Adrenal gland (tissue), 12 donors: Measurements from ENCODE around the gene PAPOLA. TPM values are rescaled to one million over a fixed set of nuclear protein-coding genes. Genes with fewer than 3 reads are reported as not detected.

Experiments used
- DNase-seq, 7 donors: peaks; one replicate each; pipeline ENCODE4 v3.0.0-alpha.2; 2019 to 2020
- H3K27ac ChIP-seq, 5 donors: fragments of 200-600 bp; sonication (generic) in 4 of 5; 1 replicate in 3 of 5; 2 replicates in 2 of 5; pipeline versions ENCODE4 v1.5.1 to v1.8.0; 2016 to 2020; ENCODE audit warnings: mild to moderate bottlenecking in 1 of 5
- H3K27me3 ChIP-seq: fragments of 200-600 bp; 2 replicates; pipeline ENCODE4 v1.8.0; 2021
- H3K36me3 ChIP-seq, 2 donors: fragments of 200-600 bp; replicated peaks in 1 of 2; 1 replicate in 1 of 2; 2 replicates in 1 of 2; pipeline versions ENCODE4 v1.5.1 to v1.8.0; 2018 to 2022
- H3K4me1 ChIP-seq, 2 donors: fragments of 200-600 bp; replicated peaks in 1 of 2; 1 replicate in 1 of 2; 2 replicates in 1 of 2; pipeline versions ENCODE4 v1.5.1 to v1.8.0; 2018 to 2021
- H3K4me3 ChIP-seq, 4 donors: fragments of 200-600 bp; sonication (generic) in 3 of 4; one replicate each; pipeline ENCODE4 v1.5.1; 2016 to 2018
- H3K9me3 ChIP-seq, 3 donors: fragments of 200-600 bp; sonication (generic) in 1 of 3; replicated peaks in 1 of 3; 1 replicate in 2 of 3; 2 replicates in 1 of 3; pipeline versions ENCODE4 v1.5.1 to v1.8.0; 2016 to 2021
- CTCF ChIP-seq, 6 experiments: fragments of 450-650 bp in 4 of 6; fragments of 200-600 bp in 2 of 6; sonication (generic) in 1 of 6; IDR thresholded peaks; 1 replicate in 5 of 6; 2 replicates in 1 of 6; pipeline versions ENCODE4 v1.5.1 to v1.8.0; 2016 to 2021; ENCODE audit warnings: antibody characterized with exemption in 6 of 6, mild to moderate bottlenecking in 2 of 6, moderate library complexity in 1 of 6
- POLR2A ChIP-seq, 2 donors: fragments of 450-650 bp; IDR thresholded peaks; one replicate each; pipeline ENCODE4 v1.6.1; 2017; ENCODE audit warnings: antibody characterized with exemption in 2 of 2, mild to moderate bottlenecking in 2 of 2, moderate library complexity in 1 of 2
- WGBS, 4 donors: extraction: QIAGEN DNeasy Blood & Tissue Kit in 2 of 4; methylation state at CpG; one replicate each; pipeline versions ENCODE4 v1.1.5 to v1.1.7; 2013 to 2017; 5-methylcytosine and 5-hydroxymethylcytosine counted together
- intact Hi-C, 2 donors: fragments of 100-400 bp; cut with DNase I; formaldehyde crosslinking; loops; one replicate each; pipeline versions ENCODE4 v1.14.1 to v1.15.0; 2022 to 2023
- polyA plus RNA-seq, 3 donors: library from polyadenylated mRNA; stranded (reverse); fragments of 200-250 nt in 2 of 3; fragments of 350-450 nt in 1 of 3; fragmentation: Illumina TruSeq in 1 of 3; extraction: RNeasy Lipid Tissue Mini Kit (QIAGEN cat#74804) in 1 of 3; gene quantifications; one replicate each; pipeline ENCODE4 v1.2.3, GENCODE V29; 2013 to 2014
- total RNA-seq, 9 donors: library from RNA; depleted of rRNA in 4 of 9; stranded (reverse); fragments of >200 nt in 4 of 9; fragments of 120-200 nt in 1 of 9; fragmentation: NEBNext Ultra II Directional in 1 of 9; extraction: Animal tissue kit (Norgen Biotek cat#: 25700) in 1 of 9; gene quantifications; one replicate each; pipeline versions ENCODE4 v1.1.0 to v1.2.4, GENCODE V29; 2013 to 2023
- donor health status: healthy with polysubstance abuse.
- donor health status: Bipolar disorder and iron deficiency.
- donor health status: DM: yes; HTN: yes; CAD: no.
- donor health status: DM: no; HTN: no; CAD: no.
- donor health status: DM: no; HTN: no; CAD: no.
- donor health status: DM: yes; HTN: yes; CAD: no.

PAPOLA gene
- total and polyA plus RNA-seq, 12 donors: 63.3 to 205 (median 156) TPM

GRCh38 chr14:96568621-96569020 lies 66.4 kb downstream of the PAPOLA start:
- no peak overlapping the region for H3K27ac ChIP-seq
- no peaks in the 10 kb centered on the region for H3K9me3 ChIP-seq
- no peaks in the 10 kb centered on the region for H3K27me3 ChIP-seq
- no peak for TF ChIP-seq CTCF (IDR thresholded peaks at IDR 0.05)
- no peak for TF ChIP-seq POLR2A (IDR thresholded peaks at IDR 0.05)
- H3K36me3 ChIP-seq: peaks cover 0 to 26% of the 10 kb centered on the region in 2 donors
- no peaks in the 10 kb centered on the region for H3K4me1 ChIP-seq
- DNase-seq: no peak
- H3K4me3 ChIP-seq: no peak overlapping the region
- intact Hi-C loops: loop anchor here in 1 of 2 donors (5.0 kb wide), 1 partner anchor 174 kb away; no protein-coding TSS in a partner anchor

- H3K4me1 ChIP-seq: peaks cover 10 to 16% of the 10 kb centered on the region in 2 donors
- no peak overlapping the region for H3K4me3 ChIP-seq
- H3K27ac ChIP-seq: no peak overlapping the region
- peaks cover 0 to 10% of the 10 kb centered on the region in 2 donors for H3K36me3 ChIP-seq
- no peak for TF ChIP-seq CTCF (IDR thresholded peaks at IDR 0.05)
- TF ChIP-seq POLR2A (IDR thresholded peaks at IDR 0.05): no peak
- WGBS, 4 donors: 93 to 98% (median 95%) methylated on average over 4 of the region's 4 CpGs
- intact Hi-C loops: loop anchor here in 1 of 2 donors (10.0 kb wide), 1 partner anchor 173 kb away; no protein-coding TSS in a partner anchor
- no peaks in the 10 kb centered on the region for H3K9me3 ChIP-seq
- DNase-seq: no peak
- H3K27me3 ChIP-seq: no peaks in the 10 kb centered on the region
These were observed 69.1 kb downstream of the PAPOLA start for GRCh38 chr14:96571311-96571710.

DNA sequence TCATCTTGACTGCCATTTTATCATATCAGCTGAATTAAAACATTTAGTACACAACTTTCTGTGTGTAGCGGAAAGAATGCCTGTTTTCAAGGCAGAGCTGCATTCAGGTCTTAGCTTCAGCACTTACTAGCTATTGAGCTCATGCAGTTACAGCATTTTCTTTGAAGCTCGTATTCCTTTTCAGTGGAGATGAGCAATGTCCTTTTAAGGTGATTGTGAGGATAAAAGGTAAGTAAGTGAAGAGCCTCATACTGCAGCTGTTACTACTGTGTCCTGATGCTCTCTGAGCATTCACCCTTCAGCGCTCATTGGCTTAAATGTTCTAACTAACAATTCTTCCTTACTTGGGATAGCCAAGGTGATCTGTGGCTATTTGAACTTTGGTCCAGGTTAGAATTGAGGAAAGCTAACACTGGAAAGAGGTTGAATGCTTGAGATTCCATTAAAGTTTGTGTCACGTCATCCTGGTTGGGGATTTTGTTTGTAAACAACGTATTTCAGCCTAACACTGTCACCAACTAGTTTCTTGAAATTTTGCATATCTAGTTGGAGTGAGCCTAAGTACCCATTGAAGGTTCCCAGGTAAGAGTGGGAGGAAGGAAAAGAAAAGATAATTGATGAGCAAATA lies 71.4 kb downstream of the PAPOLA start:
- intact Hi-C loops: loop anchor here in 1 of 2 donors (10.0 kb wide), 1 partner anchor 171 kb away; no protein-coding TSS in a partner anchor
- Histone ChIP-seq H3K36me3 (no peaks in the 10 kb centered on the region), H3K9me3 (no peaks in the 10 kb centered on the region), H3K4me1 (peaks cover 10 to 16% of the 10 kb centered on the region in 2 donors), H3K27ac (no peak overlapping the region), H3K4me3 (no peak overlapping the region), H3K27me3 (no peaks in the 10 kb centered on the region)
- TF ChIP-seq POLR2A (IDR thresholded peaks at IDR 0.05) (no peak), CTCF (IDR thresholded peaks at IDR 0.05) (no peak)
- WGBS, 4 donors: 92 to 98% (median 95%) methylated on average over 5 of the region's 5 CpGs
- DNase-seq: no peak

- Histone ChIP-seq H3K9me3 (no peaks in the 10 kb centered on the region), H3K4me3 (no peak overlapping the region), H3K27me3 (no peaks in the 10 kb centered on the region), H3K4me1 (peaks cover 10 to 16% of the 10 kb centered on the region in 2 donors), H3K36me3 (no peaks in the 10 kb centered on the region), H3K27ac (no peak overlapping the region)
- TF ChIP-seq POLR2A (IDR thresholded peaks at IDR 0.05) (no peak), CTCF (IDR thresholded peaks at IDR 0.05) (no peak)
- WGBS, 4 donors: 55 to 72% (median 68%) methylated on average over 2 of the region's 2 CpGs
- intact Hi-C loops: loop anchor here in 1 of 2 donors (10.0 kb wide), 1 partner anchor 171 kb away; no protein-coding TSS in a partner anchor
- peak in 1 of 7 donors; percentile 14 for DNase-seq
These were observed 72.0 kb downstream of the PAPOLA start for GRCh38 chr14:96574171-96574632.
